Neural progenitor cell (in vitro differentiated cells): Measurements from ENCODE around the gene ALDH1B1.

Source experiments
- CTCF ChIP-seq: fragments of 200-600 bp; sonication (generic); IDR thresholded peaks from 2 replicates; pipeline ENCODE4 v1.5.1; 2017; ENCODE audit warnings: antibody characterized with exemption, mild to moderate bottlenecking
- EZH2 ChIP-seq: fragments of 200-600 bp; sonication (generic); IDR thresholded peaks from 2 replicates; pipeline ENCODE4 v1.6.1; 2017; ENCODE audit warnings: antibody characterized with exemption, mild to moderate bottlenecking, moderate library complexity
- EZH2phosphoT487 ChIP-seq: fragments of 200-600 bp; sonication (generic); IDR thresholded peaks from 2 replicates; pipeline ENCODE4 v1.6.1; 2017; ENCODE audit warnings: antibody characterized with exemption

- TF ChIP-seq CTCF (no peak), EZH2 (no peak), EZH2phosphoT487 (no peak)
Observed at GRCh38 chr9:38396371-38396671, 3.8 kb downstream of the ALDH1B1 start.
